Glomerular visceral epithelial cell (primary cell): Measurements from ENCODE around the gene PLVAP.

Experiments used
- DNase-seq: peaks from one replicate; pipeline ENCODE4 v3.0.0-alpha.2; 2016; ENCODE audit errors: extremely low spot score

Gene PLVAP

DNA sequence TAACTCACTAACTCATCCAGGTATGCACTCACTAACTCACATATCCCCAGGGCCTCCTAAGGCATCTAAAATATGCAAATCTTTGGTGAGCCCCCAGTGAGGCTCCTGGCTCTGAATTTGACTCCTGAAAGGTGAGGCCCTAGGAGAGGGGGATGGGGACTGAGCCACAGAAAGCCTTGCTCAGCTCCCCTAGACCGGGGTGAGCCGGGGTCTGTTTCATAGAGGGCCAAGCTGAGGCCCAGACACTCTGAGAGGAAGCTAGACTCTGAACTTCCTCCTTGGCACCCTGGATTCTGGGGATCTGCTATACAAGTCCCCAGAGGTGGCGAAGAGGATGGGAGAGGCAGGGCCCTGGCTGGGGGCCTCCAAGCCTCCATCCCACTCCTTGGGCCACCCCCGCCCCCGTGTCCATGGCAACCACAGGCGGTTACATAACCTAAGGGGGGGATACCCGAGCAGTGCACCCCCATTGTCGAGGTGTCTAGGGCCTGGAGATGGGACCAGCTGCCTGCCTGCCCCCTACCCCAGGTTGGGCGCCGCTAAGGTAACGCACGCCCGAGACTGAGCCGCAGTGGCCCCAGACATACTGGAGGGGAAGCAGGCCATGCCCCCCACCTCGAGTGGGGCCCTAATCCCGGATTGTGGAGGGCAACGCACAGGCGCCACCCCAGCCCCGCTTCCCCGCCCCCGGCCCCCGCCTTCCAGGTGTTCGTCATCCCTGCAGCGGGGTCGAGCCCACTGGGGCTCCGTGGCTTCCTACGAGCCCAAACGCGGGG lies 74.6 kb downstream of the PLVAP start:
- DNase-seq, result no peak
